ENCODE measurements around the gene LILRB1.
"Not testable (repeated sequence)": the region's sequence is repeated elsewhere in the genome, so short reads cannot be mapped to it uniquely, and the experiment has no call there.

The LILRB1 gene

DNA sequence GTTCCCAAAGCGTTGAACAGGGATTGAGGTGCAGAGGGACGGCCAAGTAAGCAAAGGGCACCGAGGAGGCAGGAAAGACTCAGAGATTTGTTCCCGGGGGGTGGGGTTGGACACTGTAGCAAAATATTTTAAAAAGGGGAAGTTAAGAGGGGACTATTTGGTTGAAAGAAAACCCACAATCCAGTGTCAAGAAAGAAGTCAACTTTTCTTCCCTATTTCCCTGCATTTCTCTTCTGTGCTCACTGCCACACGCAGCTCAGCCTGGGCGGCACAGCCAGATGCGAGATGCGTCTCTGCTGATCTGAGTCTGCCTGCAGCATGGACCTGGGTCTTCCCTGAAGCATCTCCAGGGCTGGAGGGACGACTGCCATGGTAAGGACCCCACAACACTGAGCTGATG is at the start of gene LILRB1:
Gene LILRB1 (plus strand): TSS at position 223 of the 400 bp plus-strand sequence. CDS start 590 bp downstream, outside the sequence.
- not testable (repeated sequence) for DNase-seq (ENCODE audit: low read depth in 2 of 3, low spot score in 2 of 3)

DNA sequence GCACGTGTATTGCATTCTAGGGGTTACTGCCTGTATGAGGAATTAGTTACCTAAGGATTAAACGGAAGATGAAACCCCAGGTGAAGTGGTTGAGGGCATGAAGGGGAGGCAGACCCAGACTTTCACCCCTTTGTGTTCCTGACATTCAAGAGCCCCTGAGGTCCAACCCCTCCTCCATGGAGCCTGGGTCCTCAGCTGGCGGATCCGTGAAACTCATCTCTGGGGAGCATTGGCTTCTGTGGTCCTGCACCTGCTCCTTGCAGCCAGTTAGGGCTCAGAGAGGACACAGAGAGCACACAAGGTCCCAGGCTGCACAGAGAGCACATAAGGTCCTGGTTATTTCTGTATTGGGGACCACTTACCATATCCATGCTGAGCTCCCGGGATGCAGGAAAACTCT is 43.9 kb upstream of the LILRB1 start:
- DNase-seq (ENCODE audit: low read depth in 2 of 3, low spot score in 2 of 3) = no peak

- DNase-seq (ENCODE audit: low read depth in 2 of 3, low spot score in 2 of 3) = no peak
These were observed 43.3 kb upstream of the LILRB1 start for GRCh38 chr19:54587026-54587425.

DNA sequence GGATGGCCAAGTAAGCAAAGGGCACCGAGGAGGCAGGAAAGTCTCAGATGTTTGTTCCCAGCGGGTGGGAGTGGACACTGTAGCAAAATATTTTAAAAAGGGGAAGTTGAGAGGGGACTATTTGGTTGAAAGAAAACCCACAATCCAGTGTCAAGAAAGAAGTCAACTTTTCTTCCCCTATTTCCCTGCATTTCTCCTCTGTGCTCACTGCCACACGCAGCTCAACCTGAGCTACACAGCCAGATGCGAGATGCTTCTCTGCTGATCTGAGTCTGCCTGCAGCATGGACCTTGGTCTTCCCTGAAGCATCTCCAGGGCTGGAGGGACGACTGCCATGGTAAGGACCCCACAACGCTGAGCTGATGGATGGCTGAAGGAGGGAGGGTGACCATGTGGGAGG is 36.8 kb upstream of the LILRB1 start, which contains the start of gene LILRA1:
Gene LILRA1 (plus strand): TSS at position 188 of the 400 bp plus-strand sequence. CDS start 613 bp downstream, outside the sequence.
- not testable (repeated sequence) for DNase-seq (ENCODE audit: low read depth in 2 of 3, low spot score in 2 of 3)

DNA sequence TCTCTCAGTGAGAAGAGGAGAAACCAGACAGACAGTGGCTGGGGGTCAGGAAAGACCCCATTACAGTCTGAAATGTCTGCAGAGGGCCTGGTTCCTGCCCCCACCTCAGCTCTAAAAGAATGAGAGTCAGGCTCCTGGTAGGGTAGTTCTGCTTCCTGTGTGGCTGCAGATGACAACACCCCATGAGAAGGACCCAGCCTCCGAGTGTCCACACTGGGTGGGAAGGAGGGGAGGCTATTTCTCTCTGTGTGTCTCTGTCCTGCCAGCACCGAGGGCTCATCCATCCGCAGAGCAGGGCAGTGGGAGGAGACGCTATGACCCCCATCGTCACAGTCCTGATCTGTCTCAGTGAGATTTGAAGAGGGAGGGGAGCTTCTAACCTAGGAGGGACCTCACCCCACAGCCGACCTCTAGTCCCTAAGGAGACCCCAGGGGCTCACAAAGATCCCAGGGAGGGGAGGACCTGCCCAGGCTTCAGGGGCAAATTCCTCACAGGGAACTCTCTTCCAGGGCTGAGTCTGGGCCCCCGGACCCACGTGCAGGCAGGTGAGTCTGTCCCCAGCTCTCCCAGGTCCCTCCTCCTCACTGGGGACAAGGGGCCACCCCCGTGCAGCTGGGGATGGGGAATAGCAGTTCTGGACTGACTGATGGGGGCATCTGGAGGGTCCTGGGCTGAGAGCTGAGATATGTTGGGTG is 36.2 kb upstream of the LILRB1 start:
- DNase-seq (ENCODE audit: low read depth in 2 of 3, low spot score in 2 of 3) = not testable (repeated sequence)

DNA sequence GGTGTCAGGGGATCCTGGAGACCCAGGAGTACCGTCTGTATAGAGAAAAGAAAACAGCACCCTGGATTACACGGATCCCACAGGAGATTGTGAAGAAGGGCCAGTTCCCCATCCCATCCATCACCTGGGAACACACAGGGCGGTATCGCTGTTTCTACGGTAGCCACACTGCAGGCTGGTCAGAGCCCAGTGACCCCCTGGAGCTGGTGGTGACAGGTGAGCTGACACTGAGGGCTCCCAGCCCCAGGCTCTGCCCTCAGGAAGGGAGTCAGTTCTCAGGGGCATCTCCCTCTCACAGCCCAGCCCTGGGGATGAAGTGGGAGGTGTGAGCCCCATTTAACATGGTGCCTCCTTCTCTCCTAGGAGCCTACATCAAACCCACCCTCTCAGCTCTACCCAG is 35.5 kb upstream of the LILRB1 start:
- DNase-seq (ENCODE audit: low read depth in 2 of 3, low spot score in 2 of 3) = no peak

GRCh38 chr19:54595680-54596436 is 34.4 kb upstream of the LILRB1 start:
- not testable (repeated sequence) for DNase-seq (ENCODE audit: low read depth in 2 of 3, low spot score in 2 of 3)

DNA sequence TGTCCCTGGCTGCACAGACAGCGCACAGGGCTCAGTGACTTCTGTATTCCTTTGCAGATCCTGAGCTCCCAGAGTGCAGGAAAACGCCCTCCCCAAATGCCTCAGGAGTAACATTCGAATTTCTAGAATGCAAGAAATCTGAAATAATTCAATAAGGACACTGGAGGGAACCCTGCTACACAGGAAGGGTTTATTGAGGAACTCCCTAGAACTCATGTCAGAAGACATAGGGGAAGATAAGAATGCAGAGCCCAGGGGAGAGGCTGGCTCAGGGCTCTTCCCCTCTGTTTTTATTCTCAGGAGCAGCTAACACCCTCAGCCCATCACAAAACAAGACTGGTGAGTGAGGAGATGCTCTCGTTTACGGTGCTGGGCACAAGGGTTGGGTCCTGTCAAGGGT is 30.1 kb upstream of the LILRB1 start:
- no peak for DNase-seq (ENCODE audit: low read depth in 2 of 3, low spot score in 2 of 3)

- DNase-seq (ENCODE audit: low read depth in 2 of 3, low spot score in 2 of 3) = no peak
These were observed 24.1 kb upstream of the LILRB1 start for GRCh38 chr19:54606230-54606629.

- no peak for DNase-seq (ENCODE audit: low read depth in 2 of 3, low spot score in 2 of 3)
These were observed 23.1 kb upstream of the LILRB1 start for GRCh38 chr19:54606891-54607784.

- no peak for DNase-seq (ENCODE audit: low read depth in 2 of 3, low spot score in 2 of 3)
These were observed 22.5 kb upstream of the LILRB1 start for GRCh38 chr19:54607785-54608150.

DNA sequence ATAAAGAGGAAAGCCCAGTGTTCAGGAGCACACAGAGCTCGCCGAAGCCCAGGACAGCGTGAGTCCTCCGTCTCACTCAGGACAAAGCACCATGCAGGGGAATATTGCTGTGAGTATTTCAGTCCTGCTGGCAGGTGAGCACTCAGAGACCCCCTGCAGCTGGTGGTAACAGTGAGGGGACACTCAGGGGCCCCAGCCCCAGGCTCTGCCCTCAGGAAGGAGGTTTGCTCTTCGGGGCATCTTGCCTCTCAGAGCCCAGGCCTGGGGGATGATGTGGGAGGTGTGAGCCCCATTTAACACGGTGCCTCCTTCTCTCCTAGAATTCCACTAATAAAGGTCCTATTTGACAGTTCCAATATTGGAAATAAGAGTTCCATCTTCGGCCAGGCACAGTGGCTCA is 22.1 kb upstream of the LILRB1 start:
- DNase-seq (ENCODE audit: low read depth in 2 of 3, low spot score in 2 of 3) = no peak

DNA sequence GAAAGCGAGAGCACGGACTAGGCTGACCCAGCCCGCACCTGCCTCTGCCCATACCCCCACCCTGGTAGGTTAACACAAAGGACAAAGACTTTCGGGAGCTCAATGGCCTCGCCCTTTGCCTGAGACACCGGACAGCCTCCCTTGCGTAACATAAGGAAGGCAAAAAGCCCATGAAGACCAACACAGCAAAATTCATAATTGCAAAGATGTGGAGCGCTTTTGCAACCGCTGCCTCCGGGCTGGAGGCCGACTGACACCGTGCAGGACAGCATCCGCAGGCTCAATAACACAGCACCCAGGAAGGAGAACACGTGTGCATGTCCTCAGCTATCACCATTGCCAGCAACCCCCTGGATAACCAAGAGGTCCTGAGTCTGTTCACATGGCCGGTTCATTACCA is 21.5 kb upstream of the LILRB1 start:
- no peak for DNase-seq (ENCODE audit: low read depth in 2 of 3, low spot score in 2 of 3)

- DNase-seq (ENCODE audit: low read depth in 2 of 3, low spot score in 2 of 3) = no peak
These were observed 20.9 kb upstream of the LILRB1 start for GRCh38 chr19:54609356-54609791.

GRCh38 chr19:54612428-54612827 is 17.9 kb upstream of the LILRB1 start:
- DNase-seq (ENCODE audit: low read depth in 2 of 3, low spot score in 2 of 3) = no peak

DNA sequence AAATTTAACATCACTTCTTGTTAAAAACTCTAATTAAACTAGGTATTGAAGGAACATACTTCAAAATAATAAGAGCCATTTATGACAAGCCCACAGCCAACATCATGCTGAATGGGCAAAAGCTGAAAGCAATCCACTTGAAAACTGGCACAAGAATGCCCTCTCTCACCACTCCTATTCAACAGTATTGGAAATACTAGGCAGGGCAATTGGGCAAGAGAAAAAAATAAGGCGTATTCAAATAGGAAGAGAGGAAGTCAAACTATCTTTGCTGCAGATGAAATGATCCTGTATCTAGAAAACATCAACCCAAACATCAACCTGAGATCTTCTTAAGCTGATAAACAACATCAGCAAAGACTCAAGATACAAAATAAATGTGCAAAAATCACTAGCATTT is 15.6 kb upstream of the LILRB1 start:
- DNase-seq (ENCODE audit: low read depth in 2 of 3, low spot score in 2 of 3) = no peak

DNA sequence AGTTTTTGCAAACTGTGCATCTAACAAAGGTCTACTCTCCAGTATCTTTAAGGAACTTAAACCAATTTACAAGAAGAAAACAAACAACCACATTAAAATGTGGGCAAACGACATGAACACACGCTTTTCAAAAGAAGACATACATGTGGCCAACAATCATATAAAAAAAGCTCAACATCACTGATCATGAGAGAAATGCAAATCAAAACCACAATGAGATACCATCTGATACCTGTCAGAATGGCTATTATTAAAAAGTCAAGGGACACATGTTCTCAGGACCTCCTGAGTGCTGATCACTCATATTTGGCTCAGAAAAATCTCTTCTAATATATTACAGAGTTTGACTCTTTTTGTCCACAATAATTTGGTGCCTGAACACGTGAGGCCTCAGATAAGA is 14.2 kb upstream of the LILRB1 start:
- no peak for DNase-seq (ENCODE audit: low read depth in 2 of 3, low spot score in 2 of 3)

DNA sequence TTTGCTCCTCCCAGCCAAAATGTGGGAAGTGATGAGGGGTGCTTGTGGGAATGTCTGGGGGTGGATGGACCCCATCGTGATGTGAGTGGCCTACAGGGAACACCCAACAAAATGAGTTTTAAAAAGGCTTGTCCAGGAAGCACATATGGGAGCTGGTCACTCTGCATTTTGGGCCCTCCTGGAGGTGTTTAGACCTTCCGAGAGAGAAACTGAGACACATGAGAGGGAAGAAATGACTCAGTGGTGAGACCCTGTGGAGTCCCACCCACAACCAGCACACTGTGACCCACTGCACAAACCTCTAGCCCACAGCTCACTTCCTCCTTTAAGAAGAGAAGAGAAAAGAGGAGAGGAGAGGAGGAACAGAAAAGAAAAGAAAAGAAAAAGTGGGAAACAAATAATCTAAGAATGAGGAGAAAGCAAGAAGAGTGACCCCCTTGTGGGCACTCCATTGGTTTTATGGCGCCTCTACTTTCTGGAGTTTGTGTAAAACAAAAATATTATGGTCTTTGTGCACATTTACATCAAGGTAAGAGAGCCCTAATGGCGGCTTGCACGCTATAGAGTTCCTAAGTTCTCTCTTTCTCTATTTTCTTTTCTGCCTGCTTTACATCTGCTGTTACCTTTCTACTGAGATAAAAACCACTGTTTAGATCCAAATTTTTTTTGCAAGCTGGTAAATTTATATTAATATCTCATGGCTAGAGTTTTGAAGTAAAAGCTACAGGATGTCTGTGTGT is 13.3 kb upstream of the LILRB1 start:
- no peak for DNase-seq (ENCODE audit: low read depth in 2 of 3, low spot score in 2 of 3)

DNA sequence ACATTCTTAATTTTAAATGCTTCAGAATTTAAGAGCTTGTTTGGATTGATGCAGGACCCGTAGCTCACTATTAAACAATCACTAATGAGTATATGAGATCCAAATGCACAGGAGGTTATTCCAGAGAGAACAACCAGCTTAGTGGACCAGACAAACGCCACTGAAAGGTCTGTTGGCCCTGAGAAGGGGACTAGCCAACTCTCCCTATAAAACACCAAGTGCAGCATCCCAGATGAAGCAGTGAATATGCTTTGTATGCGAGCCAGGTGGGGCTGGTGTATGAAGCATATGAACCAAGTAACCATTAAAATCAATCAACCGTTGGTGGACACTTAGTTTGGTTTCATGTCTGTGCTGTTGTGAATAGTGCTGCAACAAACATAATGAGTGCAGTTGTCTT is 9.8 kb upstream of the LILRB1 start:
- DNase-seq (ENCODE audit: low read depth in 2 of 3, low spot score in 2 of 3) = no peak

- no peak for DNase-seq (ENCODE audit: low read depth in 2 of 3, low spot score in 2 of 3)
These were observed 7.9 kb upstream of the LILRB1 start for GRCh38 chr19:54622431-54622830.

DNA sequence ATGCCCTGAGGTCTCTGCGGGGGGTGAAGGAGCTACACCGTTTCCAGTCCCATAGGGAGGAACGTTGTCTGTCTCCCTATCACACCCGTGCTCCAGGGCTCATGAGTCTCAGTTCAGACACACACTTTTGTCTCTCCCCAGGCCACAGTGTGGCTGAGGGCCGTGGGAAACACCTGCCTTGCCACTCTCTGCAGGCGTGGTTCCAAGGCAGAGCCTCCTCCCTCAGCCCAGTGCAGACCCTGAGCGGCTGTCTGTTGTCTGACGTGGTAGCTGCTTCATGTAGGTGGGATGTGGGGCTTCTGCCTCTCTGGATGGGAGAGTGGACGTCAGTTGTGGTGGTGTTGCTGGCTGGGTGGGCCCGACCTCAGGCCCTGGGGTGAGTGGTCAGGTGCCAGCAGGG is 6.0 kb upstream of the LILRB1 start:
- not testable (repeated sequence) for DNase-seq (ENCODE audit: low read depth in 2 of 3, low spot score in 2 of 3)

All from activated CD8-positive, alpha-beta memory T cell treated with anti-CD3 and anti-CD28 coated beads for 48 hours (primary cell).